ENCODE measurements around the gene ABCG8.

GRCh38 chr2:43887176-43887575 is 48.4 kb downstream of the ABCG8 start:
- no peak for TF ChIP-seq POLR2A (IDR thresholded peaks at IDR 0.05)
- TF ChIP-seq, protein P1, sequence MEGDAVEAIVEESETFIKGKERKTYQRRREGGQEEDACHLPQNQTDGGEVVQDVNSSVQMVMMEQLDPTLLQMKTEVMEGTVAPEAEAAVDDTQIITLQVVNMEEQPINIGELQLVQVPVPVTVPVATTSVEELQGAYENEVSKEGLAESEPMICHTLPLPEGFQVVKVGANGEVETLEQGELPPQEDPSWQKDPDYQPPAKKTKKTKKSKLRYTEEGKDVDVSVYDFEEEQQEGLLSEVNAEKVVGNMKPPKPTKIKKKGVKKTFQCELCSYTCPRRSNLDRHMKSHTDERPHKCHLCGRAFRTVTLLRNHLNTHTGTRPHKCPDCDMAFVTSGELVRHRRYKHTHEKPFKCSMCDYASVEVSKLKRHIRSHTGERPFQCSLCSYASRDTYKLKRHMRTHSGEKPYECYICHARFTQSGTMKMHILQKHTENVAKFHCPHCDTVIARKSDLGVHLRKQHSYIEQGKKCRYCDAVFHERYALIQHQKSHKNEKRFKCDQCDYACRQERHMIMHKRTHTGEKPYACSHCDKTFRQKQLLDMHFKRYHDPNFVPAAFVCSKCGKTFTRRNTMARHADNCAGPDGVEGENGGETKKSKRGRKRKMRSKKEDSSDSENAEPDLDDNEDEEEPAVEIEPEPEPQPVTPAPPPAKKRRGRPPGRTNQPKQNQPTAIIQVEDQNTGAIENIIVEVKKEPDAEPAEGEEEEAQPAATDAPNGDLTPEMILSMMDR (IDR thresholded peaks at IDR 0.05) = no peak

Measured in lower leg skin (tissue), 3 donors.